ENCODE data around the gene RPA3.
A peak's percentile ranks its signal among the peaks of the same experiment; 100 is the strongest.

Gene RPA3

GRCh38 chr7:7654964-7655715 is 63.3 kb downstream of the RPA3 start:
- no peak for DNase-seq (ENCODE audit: low read depth in 4 of 4, low spot score in 1 of 4)

GRCh38 chr7:7653593-7654187 is 64.7 kb downstream of the RPA3 start:
- DNase-seq (ENCODE audit: low read depth in 4 of 4, low spot score in 1 of 4): no peak

- no peak for DNase-seq (ENCODE audit: low read depth in 4 of 4, low spot score in 1 of 4)
These were observed 65.4 kb downstream of the RPA3 start for GRCh38 chr7:7652798-7653540.

- no peak for DNase-seq (ENCODE audit: low read depth in 4 of 4, low spot score in 1 of 4)
These were observed 66.9 kb downstream of the RPA3 start for GRCh38 chr7:7651479-7651878.

- no peak for DNase-seq (ENCODE audit: low read depth in 4 of 4, low spot score in 1 of 4)
These were observed 67.7 kb downstream of the RPA3 start for GRCh38 chr7:7650682-7651206.

GRCh38 chr7:7647495-7648036 is 70.8 kb downstream of the RPA3 start:
- no peak for DNase-seq (ENCODE audit: low read depth in 4 of 4, low spot score in 1 of 4)

GRCh38 chr7:7642081-7642480 is 76.3 kb downstream of the RPA3 start:
- no peak for DNase-seq (ENCODE audit: low read depth in 4 of 4, low spot score in 1 of 4)

- no peak for DNase-seq (ENCODE audit: low read depth in 4 of 4, low spot score in 1 of 4)
These were observed 77.2 kb downstream of the RPA3 start for GRCh38 chr7:7641129-7641663.

GRCh38 chr7:7640221-7641128 is 77.9 kb downstream of the RPA3 start, which contains the start of gene UMAD1:
TSS of gene UMAD1 (plus strand) at chr7:7640752. CDS start at chr7:7673372, 32,620 bp downstream.
- DNase-seq (ENCODE audit: low read depth in 4 of 4, low spot score in 1 of 4): peak; percentile 87 to 96 (median 94)

- peak; percentile 11 to 37 (median 34) for DNase-seq (ENCODE audit: low read depth in 4 of 4, low spot score in 1 of 4)
These were observed 78.6 kb downstream of the RPA3 start for GRCh38 chr7:7639847-7640220.

- no peak for DNase-seq (ENCODE audit: low read depth in 4 of 4, low spot score in 1 of 4)
These were observed 79.0 kb downstream of the RPA3 start for GRCh38 chr7:7639421-7639820.

- DNase-seq (ENCODE audit: low read depth in 4 of 4, low spot score in 1 of 4): no peak
These were observed 87.6 kb downstream of the RPA3 start for GRCh38 chr7:7630626-7631329.

GRCh38 chr7:7628476-7628875 is 89.9 kb downstream of the RPA3 start:
- no peak for DNase-seq (ENCODE audit: low read depth in 4 of 4, low spot score in 1 of 4)

- no peak for DNase-seq (ENCODE audit: low read depth in 4 of 4, low spot score in 1 of 4)
These were observed 97.7 kb downstream of the RPA3 start for GRCh38 chr7:7620644-7621210.

- DNase-seq (ENCODE audit: low read depth in 4 of 4, low spot score in 1 of 4): no peak
These were observed 98.2 kb downstream of the RPA3 start for GRCh38 chr7:7620236-7620635.

- DNase-seq (ENCODE audit: low read depth in 4 of 4, low spot score in 1 of 4): no peak
These were observed 100.0 kb downstream of the RPA3 start for GRCh38 chr7:7618410-7618809.

GRCh38 chr7:7617550-7617949 is 100.9 kb downstream of the RPA3 start:
- DNase-seq (ENCODE audit: low read depth in 4 of 4, low spot score in 1 of 4): no peak

- no peak for DNase-seq (ENCODE audit: low read depth in 4 of 4, low spot score in 1 of 4)
These were observed 104.2 kb downstream of the RPA3 start for GRCh38 chr7:7614018-7614741.

- DNase-seq (ENCODE audit: low read depth in 4 of 4, low spot score in 1 of 4): no peak
These were observed 105.2 kb downstream of the RPA3 start for GRCh38 chr7:7613210-7613609.
